SK-N-MC (cell line): ENCODE results near the gene PES1.

ENCODE experiments used
- EZH2 ChIP-seq: fragments of 200-600 bp; sonication (generic); IDR thresholded peaks from one replicate; pipeline ENCODE4 v1.6.1; 2017; ENCODE audit warnings: antibody characterized with exemption
- POLR2AphosphoS5 ChIP-seq: IDR thresholded peaks from 2 replicates; pipeline ENCODE4 v1.6.1; 2012; ENCODE audit warnings: mild to moderate bottlenecking, low read depth, low read length, borderline replicate concordance

DNA sequence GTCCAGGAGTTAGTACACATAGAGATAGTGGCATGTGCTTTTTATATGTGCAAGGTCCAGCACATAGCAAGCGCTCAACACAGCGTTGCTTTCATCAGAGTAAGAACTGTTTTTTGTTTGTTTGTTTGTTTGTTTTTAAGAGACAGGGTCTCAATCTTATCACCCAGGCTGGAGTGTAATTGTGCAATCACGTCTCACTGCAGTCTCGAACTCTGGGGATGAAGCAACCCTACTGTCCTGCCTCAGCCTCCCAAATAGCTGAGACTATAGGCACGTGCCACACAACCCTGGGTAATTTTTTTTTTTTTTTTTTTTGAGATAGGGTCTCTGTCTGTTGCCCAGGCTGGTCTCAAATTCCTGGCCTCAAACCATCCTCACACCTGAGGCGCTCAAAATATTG, 26.1 kb upstream of the PES1 start:
- no peak for TF ChIP-seq POLR2AphosphoS5
- TF ChIP-seq EZH2: no peak
